GM23248 (cell line): ENCODE data around the gene ASPHD1. TPM values are rescaled to one million over a fixed set of nuclear protein-coding genes. Genes with fewer than 3 reads are reported as not detected.

Experiments used
- DNase-seq: peaks from one replicate; pipeline ENCODE4 v3.0.0-alpha.2; 2015
- H2AFZ ChIP-seq: fragments of 200-600 bp; sonication (generic); 2 replicates; pipeline ENCODE4 v1.6.1; 2016; ENCODE audit warnings: antibody characterized with exemption
- H3F3A ChIP-seq: fragments of 200-600 bp; sonication (generic); 2 replicates; pipeline ENCODE4 v1.6.1; 2016; ENCODE audit warnings: mild to moderate bottlenecking, antibody characterized with exemption, mixed run types; ENCODE audit not compliant: insufficient read depth
- H3K27ac ChIP-seq: fragments of 200-600 bp; sonication (generic); 2 replicates; pipeline ENCODE4 v1.5.1; 2016; ENCODE audit warnings: mild to moderate bottlenecking
- H3K27me3 ChIP-seq: fragments of 200-600 bp; sonication (generic); replicated peaks from 2 replicates; pipeline ENCODE4 v1.6.1; 2016; ENCODE audit warnings: mild to moderate bottlenecking; ENCODE audit not compliant: insufficient read depth
- H3K36me3 ChIP-seq: fragments of 200-600 bp; sonication (generic); 2 replicates; pipeline ENCODE4 v1.6.1; 2016; ENCODE audit warnings: low read depth, mild to moderate bottlenecking
- H3K4me1 ChIP-seq: fragments of 200-600 bp; sonication (generic); 2 replicates; pipeline ENCODE4 v1.6.1; 2016; ENCODE audit warnings: mild to moderate bottlenecking; ENCODE audit not compliant: insufficient read depth
- H3K4me2 ChIP-seq: fragments of 200-600 bp; sonication (generic); one replicate; pipeline ENCODE4 v1.6.1; 2016; ENCODE audit warnings: mild to moderate bottlenecking; ENCODE audit not compliant: unreplicated experiment
- H3K4me3 ChIP-seq: fragments of 200-600 bp; sonication (generic); 2 replicates; pipeline ENCODE4 v1.5.1; 2016; ENCODE audit warnings: mild to moderate bottlenecking
- H3K79me2 ChIP-seq: fragments of 200-600 bp; sonication (generic); 2 replicates; pipeline ENCODE4 v1.6.1; 2016; ENCODE audit warnings: mild to moderate bottlenecking; ENCODE audit not compliant: insufficient read depth
- H3K9ac ChIP-seq: fragments of 200-600 bp; sonication (generic); 2 replicates; pipeline ENCODE4 v1.6.1; 2016; ENCODE audit warnings: mild to moderate bottlenecking
- H3K9me2 ChIP-seq: fragments of 200-600 bp; sonication (generic); 2 replicates; pipeline ENCODE4 v1.6.1; 2016; ENCODE audit warnings: mixed run types, mild to moderate bottlenecking, moderate library complexity; ENCODE audit not compliant: insufficient read depth
- H3K9me3 ChIP-seq: fragments of 200-600 bp; sonication (generic); one replicate; pipeline ENCODE4 v1.6.1; 2017; ENCODE audit warnings: low read depth
- H4K20me1 ChIP-seq: fragments of 200-600 bp; sonication (generic); 2 replicates; pipeline ENCODE4 v1.6.0; 2016; ENCODE audit not compliant: insufficient read depth
- EZH2 ChIP-seq: fragments of 200-600 bp; sonication (generic); IDR thresholded peaks from 2 replicates; pipeline ENCODE4 v1.6.1; 2018; ENCODE audit warnings: antibody characterized with exemption, mild to moderate bottlenecking; ENCODE audit not compliant: insufficient read depth, poor library complexity, severe bottlenecking
- EZH2phosphoT487 ChIP-seq: fragments of 200-600 bp; sonication (generic); IDR thresholded peaks from 2 replicates; pipeline ENCODE4 v1.6.1; 2018; ENCODE audit warnings: antibody characterized with exemption, moderate library complexity, mild to moderate bottlenecking, low read depth; ENCODE audit not compliant: insufficient read depth
- WGBS, 2 experiments: methylation state at CpG; one replicate each; pipeline ENCODE4 v1.1.6; 2015 to 2017; ENCODE audit warnings: low lambda C conversion rate in 2 of 2, low coverage in 1 of 2; ENCODE audit errors: missing lambda C conversion rate in 2 of 2; 5-methylcytosine and 5-hydroxymethylcytosine counted together
- in situ Hi-C: fragments of 300-500 bp; cut with MboI; formaldehyde crosslinking; loops from 2 replicates; pipeline ENCODE4 v1.15.0; 2020
- polyA plus RNA-seq: library from polyadenylated mRNA; unstranded; fragments of >200 nt; fragmentation: Nextera tagmentation; extraction: Ambion mirVana; gene quantifications from 2 replicates; pipeline ENCODE4 v1.2.1, GENCODE V29; 2016
- total RNA-seq: library from RNA; depleted of rRNA; stranded (reverse); fragments of >200 nt; shearing (Covaris generic); gene quantifications from 2 replicates; pipeline ENCODE4 v1.2.3, GENCODE V29; 2014

ASPHD1 gene
- total and polyA plus RNA-seq, 2 experiments from 2014 or later = 6.9 to 19.3 TPM

DNA sequence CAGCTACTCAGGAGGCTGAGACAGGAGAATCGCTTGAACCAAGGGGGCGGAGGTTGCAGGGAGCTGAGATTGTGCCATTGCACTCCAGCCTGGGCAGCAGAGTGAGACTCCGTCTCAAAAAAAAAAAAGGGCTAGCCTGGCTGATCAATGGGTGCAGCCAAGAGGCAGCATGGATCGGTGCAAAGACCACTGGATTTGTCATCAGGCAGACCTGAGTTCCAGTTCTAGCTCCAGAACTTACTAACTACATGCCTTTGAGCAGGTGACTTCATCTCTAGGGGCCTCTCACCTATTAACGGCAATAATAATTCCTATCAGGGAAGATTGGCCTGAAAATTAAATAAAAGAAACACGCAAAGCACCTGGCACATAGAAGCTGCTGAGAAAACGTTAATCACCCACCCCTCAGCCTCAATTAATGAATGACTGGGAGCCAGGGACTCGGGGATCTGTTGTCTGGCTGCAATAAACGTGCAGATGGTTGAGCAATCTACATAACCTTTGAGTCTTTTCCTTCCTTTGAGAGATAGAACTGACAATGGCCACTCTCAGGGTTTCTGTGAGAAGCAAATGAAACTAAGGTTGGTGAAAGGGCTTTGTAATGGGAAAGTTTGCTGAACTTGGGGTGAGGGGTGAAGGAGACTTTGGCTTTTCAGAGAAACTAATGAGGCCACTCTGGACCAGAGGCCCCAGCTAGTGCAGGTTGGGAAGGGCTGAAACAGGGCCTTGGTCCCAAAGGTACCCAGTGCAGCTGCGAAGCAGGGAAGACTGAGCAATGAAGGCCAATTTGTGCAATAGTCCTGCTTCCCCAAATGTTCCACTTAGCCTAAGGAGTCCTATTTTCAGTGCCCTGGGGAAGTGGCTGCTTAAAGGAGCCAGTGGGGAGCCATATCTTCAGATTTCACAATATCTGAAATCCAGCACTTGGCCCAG, 8.5 kb upstream of the ASPHD1 start:
- H2AFZ ChIP-seq = no peak overlapping the region
- no peaks in the 10 kb centered on the region for H3K79me2 ChIP-seq
- no peaks in the 10 kb centered on the region for H3K27me3 ChIP-seq
- in situ Hi-C loops = no loop called here
- H4K20me1 ChIP-seq = no peaks in the 10 kb centered on the region
- H3F3A ChIP-seq = no peaks in the 10 kb centered on the region
- TF ChIP-seq EZH2phosphoT487 (no peak), EZH2 (no peak)
- H3K4me1 ChIP-seq = no peaks in the 10 kb centered on the region
- no peak overlapping the region for H3K27ac ChIP-seq
- DNase-seq = no peak
- no peaks in the 10 kb centered on the region for H3K9me2 ChIP-seq
- H3K9me3 ChIP-seq = no peaks in the 10 kb centered on the region
- 66 to 73% methylated on average over 10 of the region's 10 CpGs for WGBS, 2 experiments
- H3K4me2 ChIP-seq = no peak overlapping the region
- H3K9ac ChIP-seq = no peak overlapping the region
- H3K36me3 ChIP-seq = no peaks in the 10 kb centered on the region
- H3K4me3 ChIP-seq = no peak overlapping the region

- 80 to 81% methylated on average over 6 of the region's 6 CpGs for WGBS, 2 experiments
- no peak for DNase-seq
- no peaks in the 10 kb centered on the region for H3K9me3 ChIP-seq
- no peaks in the 10 kb centered on the region for H3K36me3 ChIP-seq
- H3K4me3 ChIP-seq = no peak overlapping the region
- no peak overlapping the region for H2AFZ ChIP-seq
- in situ Hi-C loops = no loop called here
- no peaks in the 10 kb centered on the region for H3K4me1 ChIP-seq
- TF ChIP-seq EZH2phosphoT487 (no peak), EZH2 (no peak)
- H3K27ac ChIP-seq = no peak overlapping the region
- no peak overlapping the region for H3K4me2 ChIP-seq
- H3K9ac ChIP-seq = no peak overlapping the region
- no peaks in the 10 kb centered on the region for H3K9me2 ChIP-seq
- H3K79me2 ChIP-seq = no peaks in the 10 kb centered on the region
- no peaks in the 10 kb centered on the region for H3F3A ChIP-seq
- no peaks in the 10 kb centered on the region for H3K27me3 ChIP-seq
- no peaks in the 10 kb centered on the region for H4K20me1 ChIP-seq
These were observed 7.9 kb upstream of the ASPHD1 start for GRCh38 chr16:29892458-29892813.

DNA sequence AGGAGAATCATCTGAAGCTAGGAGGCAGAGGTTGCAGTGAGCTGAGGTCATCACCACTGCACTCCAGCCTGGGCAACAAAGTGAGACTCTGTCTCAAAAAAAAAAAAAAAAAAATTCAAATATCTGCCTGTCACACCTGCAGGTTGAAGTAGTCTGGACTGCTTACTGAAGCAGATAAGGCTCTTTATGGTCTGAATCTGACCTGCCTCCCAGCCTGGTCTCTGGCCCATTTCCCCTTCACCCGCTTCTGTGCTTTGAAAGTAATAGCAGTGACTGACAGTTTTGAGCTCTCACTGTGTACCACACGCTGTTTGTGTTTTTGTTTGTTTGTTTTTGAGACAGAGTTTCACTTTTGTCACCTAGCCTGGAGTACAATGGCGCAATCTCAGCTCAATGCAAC, 6.7 kb upstream of the ASPHD1 start:
- in situ Hi-C loops = no loop called here
- Histone ChIP-seq H3K4me2 (no peak overlapping the region), H3K9me3 (no peaks in the 10 kb centered on the region), H3F3A (no peaks in the 10 kb centered on the region), H2AFZ (no peak overlapping the region), H3K9me2 (no peaks in the 10 kb centered on the region), H3K36me3 (no peaks in the 10 kb centered on the region), H3K4me1 (no peaks in the 10 kb centered on the region), H3K9ac (no peak overlapping the region), H3K27ac (no peak overlapping the region), H4K20me1 (no peaks in the 10 kb centered on the region), H3K79me2 (no peaks in the 10 kb centered on the region), H3K4me3 (no peak overlapping the region), H3K27me3 (no peaks in the 10 kb centered on the region)
- no peak for DNase-seq
- TF ChIP-seq EZH2 = no peak
- no peak for TF ChIP-seq EZH2phosphoT487
- WGBS, 2 experiments = 84 to 85% methylated on average over 3 of the region's 3 CpGs

DNA sequence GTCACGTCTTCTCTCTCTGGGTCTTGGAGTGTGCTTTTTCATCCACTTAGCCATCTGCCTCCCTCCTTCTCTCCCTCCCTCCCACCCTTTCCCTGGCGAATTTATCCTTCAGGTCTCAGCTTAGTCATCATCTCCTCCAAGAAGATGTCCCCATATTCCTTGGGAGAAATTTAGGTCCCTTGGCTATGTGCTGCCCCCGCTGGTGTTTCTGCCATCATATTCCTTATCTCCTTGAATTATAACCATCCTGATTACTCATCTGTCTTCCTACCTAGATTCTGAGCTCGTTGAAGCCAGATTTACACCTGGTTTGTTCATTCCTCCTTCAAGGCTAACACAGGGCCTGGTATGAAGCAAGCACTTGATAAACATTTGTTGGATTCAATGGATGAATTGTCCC, 5.9 kb upstream of the ASPHD1 start:
- no peak overlapping the region for H2AFZ ChIP-seq
- 68 to 75% methylated on average over 4 of the region's 4 CpGs for WGBS, 2 experiments
- H3K27ac ChIP-seq = no peak overlapping the region
- H3K9me3 ChIP-seq = no peaks in the 10 kb centered on the region
- no peaks in the 10 kb centered on the region for H3K36me3 ChIP-seq
- in situ Hi-C loops = no loop called here
- DNase-seq = no peak
- H3K27me3 ChIP-seq = no peaks in the 10 kb centered on the region
- H3K79me2 ChIP-seq = no peaks in the 10 kb centered on the region
- no peaks in the 10 kb centered on the region for H4K20me1 ChIP-seq
- no peak overlapping the region for H3K4me2 ChIP-seq
- no peaks in the 10 kb centered on the region for H3K9me2 ChIP-seq
- no peak overlapping the region for H3K9ac ChIP-seq
- no peaks in the 10 kb centered on the region for H3K4me1 ChIP-seq
- TF ChIP-seq EZH2phosphoT487 (no peak), EZH2 (no peak)
- H3K4me3 ChIP-seq = no peak overlapping the region
- no peaks in the 10 kb centered on the region for H3F3A ChIP-seq
